ENCODE results near the gene ASCC1.
"Not testable (repeated sequence)": the region's sequence is repeated elsewhere in the genome, so short reads cannot be mapped to it uniquely, and the experiment has no call there.

ASCC1 gene

GRCh38 chr10:72215611-72216549 lies at the start of gene ASCC1, which contains the start of gene ANAPC16:
Gene ASCC1 (minus strand): TSS chr10:72216276. CDS start chr10:72213298, 2,978 bp downstream.
Gene ANAPC16 (plus strand): TSS chr10:72216012. CDS start chr10:72223915, 7,903 bp downstream.
- DNase-seq = peak; percentile 79

GRCh38 chr10:72265508-72265907 lies 49.4 kb upstream of the ASCC1 start:
- no peak for DNase-seq

GRCh38 chr10:72264536-72264935 lies 48.5 kb upstream of the ASCC1 start:
- DNase-seq = no peak

- peak; percentile 92 for DNase-seq
These were observed 47.7 kb upstream of the ASCC1 start for GRCh38 chr10:72263613-72264241.

- no peak for DNase-seq
These were observed 45.8 kb upstream of the ASCC1 start for GRCh38 chr10:72261784-72262404.

GRCh38 chr10:72260976-72261783 lies 45.1 kb upstream of the ASCC1 start:
- no peak for DNase-seq

GRCh38 chr10:72260239-72260975 lies 44.3 kb upstream of the ASCC1 start:
- peak; percentile 8 for DNase-seq

GRCh38 chr10:72259491-72260238 lies 43.6 kb upstream of the ASCC1 start:
- DNase-seq = no peak

GRCh38 chr10:72258617-72259016 lies 42.5 kb upstream of the ASCC1 start:
- no peak for DNase-seq

- DNase-seq = no peak
These were observed 41.2 kb upstream of the ASCC1 start for GRCh38 chr10:72257051-72257892.

- DNase-seq = no peak
These were observed 40.1 kb upstream of the ASCC1 start for GRCh38 chr10:72255977-72256729.

- peak; percentile 38 for DNase-seq
These were observed 38.9 kb upstream of the ASCC1 start for GRCh38 chr10:72254813-72255568.

GRCh38 chr10:72253578-72253977 lies 37.5 kb upstream of the ASCC1 start:
- no peak for DNase-seq

- no peak for DNase-seq
These were observed 36.9 kb upstream of the ASCC1 start for GRCh38 chr10:72252972-72253371.

- DNase-seq = no peak
These were observed 35.6 kb upstream of the ASCC1 start for GRCh38 chr10:72251635-72252034.

GRCh38 chr10:72250666-72251065 lies 34.6 kb upstream of the ASCC1 start:
- DNase-seq = no peak

GRCh38 chr10:72249176-72249862 lies 33.2 kb upstream of the ASCC1 start:
- DNase-seq = not testable (repeated sequence)
